Activated CD4-positive, alpha-beta T cell treated with anti-CD3 and anti-CD28 coated beads, Interleukin-2, amount 50 U/mL, for 48 hours (primary cell): ENCODE results near the gene GDF2.
A peak's percentile ranks its signal among the peaks of the same experiment; 100 is the strongest.

Experiments
- DNase-seq, 2 experiments: peaks; one replicate each; pipeline ENCODE4 v3.0.0-alpha.2; 2020

GDF2 gene

GRCh38 chr10:47294057-47294456, 28.2 kb upstream of the GDF2 start:
- no peak for DNase-seq

- no peak for DNase-seq
These were observed 27.8 kb upstream of the GDF2 start for GRCh38 chr10:47294501-47294900.

DNA sequence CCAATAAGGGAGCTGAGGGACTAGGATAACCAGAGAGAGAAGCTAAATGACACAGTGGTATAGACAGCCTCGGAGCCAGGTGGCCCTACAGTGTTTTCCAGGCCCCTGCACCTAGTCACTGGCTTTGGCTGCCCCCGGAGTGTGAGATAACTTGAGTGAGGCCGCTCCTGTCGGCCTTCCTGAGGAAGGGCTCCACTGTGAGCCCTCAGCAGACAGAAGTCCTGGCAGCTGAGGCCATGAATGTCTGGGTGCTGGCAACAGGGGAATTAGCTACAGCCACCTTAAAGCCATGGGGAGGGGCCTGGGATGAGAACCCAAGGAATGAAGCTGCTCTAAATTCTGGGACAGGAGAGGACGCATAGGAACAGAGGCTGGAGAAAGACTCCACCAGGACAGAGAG, 26.8 kb upstream of the GDF2 start:
- no peak for DNase-seq

- no peak for DNase-seq
These were observed 25.9 kb upstream of the GDF2 start for GRCh38 chr10:47296156-47296894.

DNA sequence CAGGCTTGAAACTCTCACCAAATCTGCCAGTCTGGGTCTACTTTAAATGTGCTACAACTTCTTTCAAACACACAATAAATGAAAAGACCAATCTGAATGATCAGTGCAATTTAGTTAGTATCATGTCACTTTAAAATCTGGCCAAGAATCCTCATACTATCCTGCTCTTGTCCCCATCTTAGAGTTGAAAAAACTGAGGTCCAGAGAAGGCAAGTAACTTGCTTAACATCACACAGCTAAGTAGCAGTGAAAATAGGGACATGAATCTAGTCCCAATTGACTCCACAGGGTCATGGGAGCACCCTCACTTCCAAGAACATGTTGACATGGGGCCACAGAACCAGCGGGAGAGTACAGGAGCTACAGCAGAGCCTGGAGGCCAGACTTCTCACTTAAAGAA, 25.3 kb upstream of the GDF2 start:
- DNase-seq = no peak

DNA sequence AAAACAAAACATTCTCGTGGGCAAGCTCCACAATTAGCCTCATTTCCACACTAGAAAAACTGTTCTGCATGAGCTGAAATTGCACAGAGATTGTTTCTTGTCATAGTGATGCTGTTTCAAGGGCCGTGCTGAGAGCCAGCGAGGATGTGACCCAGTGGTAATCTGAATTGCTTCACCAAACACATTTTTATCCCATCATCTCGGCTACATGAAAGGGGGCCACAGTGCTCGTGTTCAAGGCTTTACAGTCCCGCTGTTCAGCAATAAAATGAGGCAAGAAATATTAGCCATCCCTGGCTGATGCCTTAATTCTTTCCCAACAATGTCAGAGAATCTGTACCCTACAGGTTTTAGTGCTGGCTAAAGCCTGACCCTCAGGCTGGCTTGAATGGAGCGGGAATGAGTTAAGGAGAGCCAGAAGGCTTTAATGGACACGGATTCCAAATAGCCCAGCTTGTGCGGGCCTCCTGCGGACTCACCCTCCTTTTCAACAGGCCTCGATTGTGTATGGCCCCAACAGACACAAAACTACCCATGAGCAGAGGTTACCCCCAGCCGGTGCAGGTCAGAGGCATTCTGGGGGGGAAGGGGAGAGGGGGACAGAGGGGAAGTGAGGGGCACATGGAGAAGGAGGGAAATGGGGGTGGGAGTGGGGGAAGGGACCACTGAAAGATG, 24.3 kb upstream of the GDF2 start:
- no peak for DNase-seq

DNA sequence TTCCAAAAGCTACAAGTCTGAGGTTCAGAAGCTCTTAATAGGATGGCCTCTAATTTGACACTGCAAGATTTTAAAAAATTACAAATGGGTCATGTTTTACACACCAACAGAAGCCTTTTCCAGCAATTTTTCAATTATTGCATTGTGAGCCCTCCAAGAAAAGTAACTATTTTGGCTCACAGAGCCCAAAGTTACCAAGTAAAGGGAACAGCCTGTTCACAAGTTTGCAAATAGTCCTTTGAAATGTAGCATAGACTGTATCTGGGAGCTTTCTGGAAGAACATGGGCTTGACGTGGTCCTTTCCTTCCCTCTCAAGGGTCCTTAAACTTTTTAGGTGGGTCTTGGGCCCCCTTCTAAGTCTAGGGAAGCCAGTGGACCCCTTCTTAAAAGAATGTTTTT, 23.5 kb upstream of the GDF2 start:
- DNase-seq = no peak

DNA sequence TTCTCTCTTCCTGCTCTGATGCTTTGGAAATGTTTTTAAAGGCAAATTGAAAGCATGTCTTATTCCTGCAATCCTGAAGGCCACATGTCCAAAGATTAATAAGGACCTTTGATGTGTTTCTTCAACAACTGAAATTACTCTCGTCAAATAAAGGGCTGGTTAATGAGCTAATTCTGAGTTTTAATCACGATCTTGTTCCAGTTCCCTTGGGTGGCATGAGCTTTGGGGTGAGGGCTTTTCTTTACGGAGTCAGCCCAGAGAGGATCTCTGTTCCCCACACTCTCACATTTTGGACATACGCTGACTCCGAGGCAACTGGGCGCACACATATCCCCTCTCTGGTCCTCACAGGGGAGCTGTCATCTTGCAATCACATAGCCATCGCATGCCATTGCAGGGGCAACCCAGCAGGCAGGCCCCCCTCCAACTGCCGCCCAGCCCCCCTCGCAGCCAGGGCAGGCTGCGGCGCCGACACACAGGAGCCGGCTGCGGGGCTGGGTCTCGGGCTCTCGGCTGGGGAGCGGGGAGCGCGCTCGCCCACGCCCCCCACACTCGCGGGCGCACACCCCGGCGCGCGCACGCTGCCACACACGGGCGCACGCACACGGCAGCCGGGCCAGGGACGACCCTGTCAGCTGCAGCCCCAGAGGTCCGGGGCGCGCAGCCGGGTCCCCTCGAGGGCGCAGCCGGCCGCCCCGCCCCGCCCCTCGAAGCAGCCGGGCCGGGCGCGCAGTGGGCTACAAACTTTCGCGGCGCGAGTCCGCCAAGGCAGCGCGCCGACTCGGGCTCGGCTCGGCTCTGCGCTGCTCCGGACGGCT, 22.4 kb upstream of the GDF2 start, which contains the start of gene GDF10:
TSS of gene GDF10 (plus strand) at position 587 of the 818 bp plus-strand sequence. CDS start 455 bp downstream, outside the sequence.
- peak in 1 of 2 experiments; percentile 15 for DNase-seq

DNA sequence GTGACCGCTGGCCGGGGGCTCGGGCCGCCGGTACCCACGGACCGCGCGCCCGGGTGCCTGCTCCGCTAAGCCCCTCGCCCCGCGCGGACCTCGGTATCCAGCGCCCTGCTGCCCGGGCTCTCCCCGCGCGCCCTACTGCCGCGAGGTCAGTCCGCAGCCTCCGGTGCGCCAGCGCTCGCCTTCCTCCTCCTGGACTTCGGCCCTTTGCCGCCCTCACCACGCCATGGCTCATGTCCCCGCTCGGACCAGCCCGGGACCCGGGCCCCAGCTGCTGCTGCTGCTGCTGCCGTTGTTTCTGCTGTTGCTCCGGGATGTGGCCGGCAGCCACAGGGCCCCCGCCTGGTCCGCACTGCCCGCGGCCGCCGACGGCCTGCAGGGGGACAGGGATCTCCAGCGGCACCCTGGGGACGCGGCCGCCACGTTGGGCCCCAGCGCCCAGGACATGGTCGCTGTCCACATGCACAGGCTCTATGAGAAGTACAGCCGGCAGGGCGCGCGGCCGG, 21.8 kb upstream of the GDF2 start:
- DNase-seq = no peak

DNA sequence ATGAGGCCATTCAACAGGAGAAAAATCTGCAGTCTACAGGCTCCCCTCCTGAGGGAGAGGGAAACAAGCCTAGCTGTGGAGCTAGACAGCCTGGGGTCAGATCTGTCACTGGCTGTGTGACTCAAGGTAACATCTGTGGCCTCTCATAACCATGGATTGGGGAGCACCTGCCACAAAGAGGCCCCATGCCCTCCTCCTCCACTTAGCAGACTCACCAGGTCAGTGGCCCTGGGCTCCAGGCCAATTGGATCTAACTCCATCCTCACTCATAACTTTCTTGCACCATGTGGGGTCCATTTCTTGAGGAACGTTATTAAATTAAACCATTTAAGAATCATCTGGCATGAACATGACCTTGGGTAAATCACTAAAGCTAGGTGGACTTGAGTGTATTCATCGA, 20.4 kb upstream of the GDF2 start:
- no peak for DNase-seq

GRCh38 chr10:47303105-47303504, 19.1 kb upstream of the GDF2 start:
- DNase-seq = no peak

GRCh38 chr10:47303866-47304265, 18.4 kb upstream of the GDF2 start:
- no peak for DNase-seq

DNA sequence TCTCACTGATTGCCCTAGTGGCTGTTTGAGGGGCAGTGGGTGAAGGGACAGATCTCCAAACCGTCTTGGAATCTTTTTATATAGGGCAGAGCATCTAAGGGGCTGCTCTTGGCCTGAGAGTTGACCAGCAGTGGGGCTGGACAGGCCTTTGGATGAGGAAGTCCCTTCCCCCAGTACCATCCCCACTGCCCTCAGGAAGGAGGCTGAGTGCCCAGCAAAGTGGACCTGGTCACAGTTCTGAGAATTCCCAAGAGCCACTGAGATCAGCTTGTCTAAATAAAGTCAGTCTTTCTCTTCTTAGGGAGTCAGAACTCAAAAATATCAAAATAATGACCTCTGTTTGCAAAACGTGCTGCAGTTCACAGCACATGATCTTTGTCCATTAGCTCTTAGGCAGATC, 16.7 kb upstream of the GDF2 start:
- DNase-seq = no peak

GRCh38 chr10:47306387-47307210, 15.7 kb upstream of the GDF2 start:
- DNase-seq = no peak

- DNase-seq = no peak
These were observed 14.9 kb upstream of the GDF2 start for GRCh38 chr10:47307381-47307780.

- DNase-seq = no peak
These were observed 13.5 kb upstream of the GDF2 start for GRCh38 chr10:47308775-47309174.

DNA sequence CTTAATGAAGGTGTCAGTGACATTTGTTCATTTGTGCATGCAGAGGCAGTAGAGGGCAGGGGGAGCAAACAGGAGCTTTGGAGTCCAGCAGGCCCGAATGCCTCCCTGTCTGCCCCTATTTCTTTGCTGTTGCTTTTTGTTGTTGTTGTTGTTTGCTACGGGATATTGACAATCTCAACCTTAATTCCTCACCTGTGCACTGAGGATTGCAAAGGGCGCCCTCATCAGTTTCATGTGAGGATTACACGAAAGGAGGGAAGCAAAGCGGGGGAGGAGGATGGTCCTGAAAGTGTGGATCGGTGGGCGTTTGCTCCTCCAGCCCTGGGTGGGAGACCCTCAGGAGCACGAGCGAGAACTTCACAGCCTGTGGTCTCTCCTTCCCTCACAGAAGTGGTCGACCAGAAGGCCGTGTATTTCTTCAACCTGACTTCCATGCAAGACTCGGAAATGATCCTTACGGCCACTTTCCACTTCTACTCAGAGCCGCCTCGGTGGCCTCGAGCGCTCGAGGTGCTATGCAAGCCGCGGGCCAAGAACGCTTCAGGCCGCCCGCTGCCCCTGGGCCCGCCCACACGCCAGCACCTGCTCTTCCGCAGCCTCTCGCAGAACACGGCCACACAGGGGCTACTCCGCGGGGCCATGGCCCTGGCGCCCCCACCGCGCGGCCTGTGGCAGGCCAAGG, 12.7 kb upstream of the GDF2 start:
- peak; percentile 19 to 31 for DNase-seq

DNA sequence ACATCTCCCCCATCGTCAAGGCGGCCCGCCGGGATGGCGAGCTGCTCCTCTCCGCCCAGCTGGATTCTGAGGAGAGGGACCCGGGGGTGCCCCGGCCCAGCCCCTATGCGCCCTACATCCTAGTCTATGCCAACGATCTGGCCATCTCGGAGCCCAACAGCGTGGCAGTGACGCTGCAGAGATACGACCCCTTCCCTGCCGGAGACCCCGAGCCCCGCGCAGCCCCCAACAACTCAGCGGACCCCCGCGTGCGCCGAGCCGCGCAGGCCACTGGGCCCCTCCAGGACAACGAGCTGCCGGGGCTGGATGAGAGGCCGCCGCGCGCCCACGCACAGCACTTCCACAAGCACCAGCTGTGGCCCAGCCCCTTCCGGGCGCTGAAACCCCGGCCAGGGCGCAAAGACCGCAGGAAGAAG, 12.2 kb upstream of the GDF2 start:
- DNase-seq = no peak

GRCh38 chr10:47311193-47311931, 10.9 kb upstream of the GDF2 start:
- DNase-seq = peak; percentile 13 to 24

GRCh38 chr10:47311932-47312662, 10.2 kb upstream of the GDF2 start:
- peak; percentile 88 to 90 for DNase-seq

- no peak for DNase-seq
These were observed 9.6 kb upstream of the GDF2 start for GRCh38 chr10:47312663-47312995.
